ENCODE results near the gene ANXA4.
A peak's percentile ranks its signal among the peaks of the same experiment; 100 is the strongest.

The ANXA4 gene

DNA sequence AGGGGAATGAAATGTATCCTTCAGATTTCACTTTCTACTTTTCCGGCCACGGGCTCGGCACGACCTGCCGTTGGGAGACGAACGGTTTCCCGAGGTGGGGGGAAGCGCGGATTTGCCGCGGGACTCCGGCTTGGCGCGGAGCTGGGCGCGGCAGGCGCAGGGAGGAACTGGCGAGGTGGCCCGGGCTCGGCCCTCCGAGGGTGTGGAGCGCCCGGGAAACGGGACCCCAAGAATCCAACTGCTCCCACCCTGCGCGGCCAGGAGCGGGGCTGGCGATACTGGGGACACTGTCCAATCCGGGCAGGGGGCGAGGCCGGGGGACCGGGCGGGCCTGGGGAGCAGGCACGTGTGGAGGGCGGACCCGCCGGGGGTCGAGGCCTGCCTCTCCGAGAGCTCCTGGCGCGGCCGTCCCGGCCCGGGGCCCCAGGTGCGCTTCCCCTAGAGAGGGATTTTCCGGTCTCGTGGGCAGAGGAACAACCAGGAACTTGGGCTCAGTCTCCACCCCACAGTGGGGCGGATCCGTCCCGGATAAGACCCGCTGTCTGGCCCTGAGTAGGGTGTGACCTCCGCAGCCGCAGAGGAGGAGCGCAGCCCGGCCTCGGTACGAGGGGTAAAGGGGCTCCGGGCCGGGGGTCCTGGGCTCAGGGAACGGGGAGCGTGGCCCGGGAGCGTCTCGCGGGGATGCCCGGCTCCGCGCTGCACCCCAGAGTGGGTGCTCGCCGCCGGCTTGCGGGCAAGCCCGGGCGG is at the start of gene ANXA4:
Gene ANXA4, plus strand, starts transcription at position 560 of the 747 bp plus-strand sequence. CDS start 39,432 bp downstream, outside the sequence.
- DNase-seq, result no peak

DNA sequence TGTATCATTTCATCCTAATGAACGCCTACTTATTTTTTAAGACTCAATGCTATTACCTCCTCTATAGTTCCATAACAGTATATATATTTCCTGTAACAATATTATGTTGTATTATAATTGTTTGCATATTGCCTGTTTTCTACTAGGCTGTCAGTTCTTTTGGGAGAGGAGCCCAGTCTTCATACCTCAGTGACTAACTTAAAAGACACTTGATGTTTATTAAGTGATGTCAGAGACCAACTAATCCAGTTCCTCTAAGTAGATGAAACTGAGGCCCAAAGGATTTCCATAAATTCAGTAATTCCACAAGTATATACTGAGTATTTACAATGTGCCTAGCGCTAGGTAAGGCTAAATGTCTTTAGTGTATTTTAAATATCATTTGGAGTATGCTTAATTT is 49.5 kb upstream of the ANXA4 start:
- no peak for DNase-seq

DNA sequence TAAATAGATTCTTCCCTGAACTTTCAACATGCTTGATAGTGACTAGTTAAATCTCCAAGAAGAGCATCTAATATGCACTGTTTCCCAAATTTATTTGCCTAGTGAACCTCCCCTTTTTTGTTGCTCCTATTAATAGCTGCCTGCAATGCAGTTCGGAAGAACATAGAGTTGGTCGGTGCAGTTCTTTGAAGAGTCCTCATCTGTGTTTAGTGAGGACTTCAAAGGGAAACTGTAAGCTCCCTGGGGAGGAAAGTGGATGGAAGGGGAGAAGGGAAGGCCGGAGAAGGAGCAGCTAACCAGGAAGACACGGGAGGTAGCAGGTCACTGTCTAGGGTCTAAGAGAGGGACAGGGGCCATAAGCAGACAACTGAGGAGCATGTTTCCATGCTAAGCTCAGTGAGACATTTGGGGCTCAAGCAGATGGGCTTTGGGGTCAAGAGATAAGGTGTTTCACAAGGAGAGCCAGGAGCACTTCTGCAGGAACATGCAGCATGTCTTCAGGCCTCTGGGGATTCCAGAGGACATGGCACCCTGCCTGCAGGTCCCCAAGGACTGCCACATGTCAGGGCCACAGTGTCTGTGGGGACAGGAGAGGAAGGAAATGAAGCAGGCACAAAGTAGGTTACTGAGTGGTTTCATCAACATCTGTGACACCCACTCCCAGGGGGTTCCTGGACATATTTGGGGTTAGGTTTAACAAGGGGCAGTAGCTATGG is 48.7 kb upstream of the ANXA4 start:
- DNase-seq, result no peak

DNA sequence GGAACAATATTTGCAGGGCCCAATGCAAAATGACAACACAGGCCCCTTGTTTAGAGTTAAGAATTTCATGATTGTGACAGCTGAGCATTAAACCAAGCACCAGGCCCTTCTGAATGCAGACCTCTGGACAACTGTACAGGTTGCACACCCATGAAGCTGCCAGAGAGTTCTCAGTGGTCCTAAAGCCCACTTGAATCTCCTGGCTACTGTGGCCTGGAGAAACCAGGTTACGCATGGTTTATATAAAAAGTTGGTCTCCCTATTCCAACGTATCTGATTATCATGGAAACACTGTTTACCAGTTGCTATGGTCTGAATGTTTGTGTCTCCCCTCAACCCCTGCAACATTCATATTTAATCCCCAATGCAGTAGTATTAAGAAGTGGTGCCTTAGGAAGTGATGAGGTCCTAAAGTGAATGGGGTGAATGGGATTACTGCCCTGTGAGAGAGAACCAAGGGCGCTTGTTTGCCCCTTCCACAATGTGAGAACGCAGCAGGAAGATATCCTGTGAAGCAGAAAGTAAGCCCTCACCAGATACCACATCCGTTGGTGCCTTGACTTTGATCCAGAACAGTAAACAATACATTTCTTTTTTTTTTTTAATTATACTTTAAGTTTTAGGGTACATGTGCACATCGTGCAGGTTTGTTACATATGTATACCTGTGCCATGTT is 48.0 kb upstream of the ANXA4 start:
- no peak for DNase-seq

DNA sequence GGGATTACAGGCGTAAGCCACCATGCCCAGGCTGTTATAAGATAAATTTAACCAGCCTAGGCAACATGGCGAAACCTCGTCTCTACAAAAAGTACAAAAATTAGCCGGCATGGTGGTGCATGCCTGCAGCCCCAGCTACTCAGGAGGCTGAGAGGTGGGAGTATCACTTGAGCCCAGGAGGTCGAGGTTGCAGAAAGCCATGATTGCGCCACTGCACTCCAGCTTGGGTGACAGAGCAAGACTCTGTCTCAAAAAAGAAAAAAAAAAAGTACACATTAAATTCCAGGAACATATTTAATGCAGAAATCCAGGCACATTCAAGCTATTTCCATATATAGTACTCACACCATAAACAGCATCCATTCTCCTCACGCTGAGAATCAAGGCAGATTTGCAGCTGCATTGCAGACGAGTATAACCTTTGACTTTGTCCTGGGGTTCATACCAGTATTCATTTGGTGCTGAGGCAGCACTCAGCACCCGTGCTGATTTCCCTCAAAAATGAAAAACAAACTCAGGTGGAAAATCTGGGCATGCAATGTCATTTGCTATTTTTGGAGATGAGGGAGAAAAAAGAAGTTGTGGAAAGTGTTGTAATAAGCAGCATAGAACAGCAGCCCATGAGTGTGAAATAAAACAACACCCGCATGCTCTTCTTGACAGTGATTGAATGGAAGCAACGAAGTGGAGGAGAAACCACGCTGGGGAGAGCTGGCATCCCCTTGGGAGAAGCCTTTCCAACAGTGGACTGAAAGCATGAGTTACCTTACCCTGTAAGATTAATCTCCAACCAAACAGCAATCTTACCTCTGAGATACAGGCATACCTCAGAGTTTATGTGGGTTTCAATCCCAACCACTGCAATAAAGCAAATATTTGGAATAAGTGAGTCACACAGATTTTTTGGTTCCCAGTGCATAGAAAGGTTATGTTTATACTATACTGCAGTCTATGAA is 46.8 kb upstream of the ANXA4 start:
- DNase-seq, result no peak

- no peak for DNase-seq
These were observed 46.1 kb upstream of the ANXA4 start for GRCh38 chr2:69695850-69696216.

GRCh38 chr2:69700381-69700780 is 41.6 kb upstream of the ANXA4 start:
- no peak for DNase-seq

DNA sequence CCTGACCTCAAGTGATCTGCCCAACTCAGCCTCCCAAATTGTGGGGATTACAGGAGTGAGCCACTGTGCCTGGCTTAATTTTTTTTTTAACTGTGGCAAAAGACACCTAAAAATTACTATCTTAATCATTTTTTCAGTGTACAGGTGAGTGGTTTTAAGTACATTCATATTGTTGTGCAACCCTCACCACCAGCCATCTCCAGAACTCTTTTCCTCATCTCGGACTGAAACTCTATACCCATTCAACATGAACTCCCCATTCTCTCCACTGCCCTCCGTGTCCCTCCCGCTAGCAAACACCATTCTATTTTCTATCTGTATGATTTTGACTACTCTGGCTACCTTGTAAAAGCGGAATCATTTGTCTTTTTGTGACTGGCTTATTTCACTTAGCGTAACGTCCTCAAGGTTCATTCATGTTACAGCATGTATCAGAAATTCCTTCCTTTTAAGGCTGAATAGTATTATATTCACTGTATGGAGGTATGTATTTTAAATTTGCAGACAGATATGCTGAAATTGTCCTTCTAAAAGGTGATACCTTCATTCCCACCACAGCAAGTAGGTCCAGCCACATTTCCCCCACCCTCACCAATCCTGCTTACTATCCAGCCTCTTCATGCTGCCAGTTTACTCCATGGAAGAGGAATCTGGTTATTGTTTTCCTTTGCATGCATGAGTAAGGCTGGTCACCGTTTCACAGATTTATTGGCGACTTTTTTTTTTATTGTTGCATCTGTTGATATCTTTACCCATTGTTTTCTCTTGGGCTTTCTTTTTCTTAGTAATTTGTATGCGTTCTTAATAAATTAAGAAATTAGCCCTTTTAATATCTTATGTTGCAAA is 40.6 kb upstream of the ANXA4 start:
- DNase-seq, result no peak

- DNase-seq, result no peak
These were observed 38.7 kb upstream of the ANXA4 start for GRCh38 chr2:69703189-69703588.

- no peak for DNase-seq
These were observed 37.5 kb upstream of the ANXA4 start for GRCh38 chr2:69704446-69704845.

- DNase-seq, result no peak
These were observed 32.6 kb upstream of the ANXA4 start for GRCh38 chr2:69709290-69709689.

GRCh38 chr2:69711971-69712370 is 30.0 kb upstream of the ANXA4 start:
- no peak for DNase-seq

DNA sequence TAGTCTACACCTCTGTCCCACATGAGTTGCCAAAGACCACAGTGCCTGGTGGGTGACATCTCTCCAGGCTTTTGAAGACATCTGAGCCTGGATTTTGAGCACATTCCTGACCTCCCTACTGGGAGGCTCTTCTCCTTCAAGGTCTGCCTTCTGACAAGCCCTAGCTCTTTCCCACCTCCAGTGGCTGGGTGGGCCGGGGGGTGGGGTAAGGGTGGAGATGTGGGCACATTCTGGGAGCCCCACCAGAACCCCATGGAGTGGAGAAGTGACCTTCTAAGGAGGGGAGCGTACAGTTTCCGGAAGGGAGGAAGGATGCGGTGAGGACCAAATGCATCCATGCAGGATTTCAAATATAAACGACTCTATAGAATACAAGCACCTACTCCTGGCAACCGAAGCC is 27.9 kb upstream of the ANXA4 start:
- no peak for DNase-seq

- DNase-seq, result peak; percentile 61
These were observed 27.3 kb upstream of the ANXA4 start for GRCh38 chr2:69714539-69715220.

- DNase-seq, result no peak
These were observed 26.0 kb upstream of the ANXA4 start for GRCh38 chr2:69715964-69716363.

GRCh38 chr2:69716555-69717120 is 25.3 kb upstream of the ANXA4 start:
- no peak for DNase-seq

- no peak for DNase-seq
These were observed 24.7 kb upstream of the ANXA4 start for GRCh38 chr2:69717186-69717585.

DNA sequence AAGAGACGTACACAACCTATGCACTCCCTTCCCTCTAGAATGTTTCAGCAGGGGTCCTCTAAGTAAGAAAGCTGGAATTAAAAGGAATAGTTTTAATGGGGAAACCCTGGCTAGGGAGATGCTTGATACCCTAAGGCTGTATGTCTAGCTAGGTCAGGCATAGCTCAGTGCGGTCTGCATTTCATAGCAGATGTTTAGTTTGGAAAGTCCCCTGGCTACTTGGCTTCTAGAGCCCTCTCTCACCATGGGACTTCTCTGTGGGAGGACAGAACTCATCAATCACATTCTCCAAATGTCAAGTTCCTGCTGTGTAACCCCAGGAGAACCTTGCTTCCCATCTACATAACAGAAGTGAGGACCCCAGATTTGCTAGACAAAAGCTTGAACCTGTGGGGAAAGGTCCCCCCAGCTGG is 24.1 kb upstream of the ANXA4 start:
- DNase-seq, result no peak

GRCh38 chr2:69718338-69718965 is 23.5 kb upstream of the ANXA4 start:
- DNase-seq, result no peak

- DNase-seq, result no peak
These were observed 21.5 kb upstream of the ANXA4 start for GRCh38 chr2:69720404-69720803.

Data from NCI-H1694 (cell line).